K562 (cell line): ENCODE results near the gene AQP11. TPM values are rescaled to one million over a fixed set of nuclear protein-coding genes. Genes with fewer than 3 reads are reported as not detected.

Experiments used
- BCL6 ChIP-seq: fragments of 250-450 bp; sonication (Bioruptor Pico); IDR thresholded peaks from 2 replicates; pipeline ENCODE4 v1.4.0; 2020
- CCAR2 ChIP-seq: fragments of 200-400 bp; formaldehyde crosslinking; IDR thresholded peaks from 2 replicates; pipeline ENCODE4 v1.6.1; 2017; ENCODE audit warnings: mild to moderate bottlenecking, low read depth, low read length
- CCNT2 ChIP-seq: IDR thresholded peaks from 2 replicates; pipeline ENCODE4 v1.6.1; 2011; ENCODE audit warnings: borderline replicate concordance, low read depth, mild to moderate bottlenecking, moderate library complexity, mixed read lengths, low read length; ENCODE audit not compliant: insufficient read length; ENCODE audit errors: extremely low read depth
- DMBX1 ChIP-seq: fragments of 250-450 bp; sonication (Bioruptor Pico); IDR thresholded peaks from 2 replicates; pipeline ENCODE4 v1.8.0; 2022; ENCODE audit warnings: inconsistent platforms, mild to moderate bottlenecking, moderate library complexity, borderline replicate concordance
- FOXA3 ChIP-seq, 2 experiments: fragments of 450-650 bp in 1 of 2; sonication (generic) in 1 of 2; formaldehyde crosslinking; IDR thresholded peaks in 1 of 2; conservative IDR thresholded peaks in 1 of 2; 2 replicates each; pipeline versions ENCODE4 v1.4.0 to v1.8.0; 2020 to 2022; ENCODE audit warnings: mild to moderate bottlenecking in 2 of 2, missing genetic modification reagents in 1 of 2
- GTF2E2 ChIP-seq: fragments of 200-800 bp; sonication (Bioruptor generic); IDR thresholded peaks from 2 replicates; pipeline ENCODE4 v1.6.1; 2016; ENCODE audit warnings: missing genetic modification characterization, missing compliant biosample characterization
- KDM5B ChIP-seq: fragments of 200-600 bp; sonication (generic); IDR thresholded peaks from 2 replicates; pipeline ENCODE4 v1.6.1; 2012; ENCODE audit warnings: low read depth, mild to moderate bottlenecking, moderate library complexity, low read length, control low read depth, inconsistent platforms; ENCODE audit not compliant: insufficient replicate concordance
- MCM7 ChIP-seq, 2 experiments: fragments of 450-650 bp; IDR thresholded peaks; 2 replicates each; pipeline ENCODE4 v1.6.1; 2016 to 2018
- MYC ChIP-seq, 2 experiments: fragments of 250-450 bp in 1 of 2; sonication (Bioruptor Pico) in 1 of 2; IDR thresholded peaks; 2 replicates each; pipeline versions ENCODE4 v1.5.1 to v1.6.1; 2012 to 2021; ENCODE audit warnings: low read depth in 2 of 2, borderline replicate concordance in 1 of 2, improper control_type of control experiment in 1 of 2, low read length in 1 of 2, mild to moderate bottlenecking in 1 of 2, moderate library complexity in 1 of 2
- NR2C1 ChIP-seq, 2 experiments: fragments of 450-650 bp; IDR thresholded peaks; 2 replicates each; pipeline ENCODE4 v1.6.1; 2017; ENCODE audit warnings: mild to moderate bottlenecking in 2 of 2, antibody characterized with exemption in 1 of 2, inconsistent platforms in 1 of 2, missing compliant biosample characterization in 1 of 2, missing genetic modification characterization in 1 of 2
- NUFIP1 ChIP-seq: fragments of 450-650 bp; IDR thresholded peaks from 2 replicates; pipeline ENCODE4 v1.6.1; 2018; ENCODE audit not compliant: partially characterized antibody
- RBM34 ChIP-seq: fragments of 200-400 bp; formaldehyde crosslinking; IDR thresholded peaks from 2 replicates; pipeline ENCODE4 v1.6.1; 2018; ENCODE audit warnings: low read length, borderline replicate concordance; ENCODE audit not compliant: insufficient read depth
- SIN3A ChIP-seq, 2 experiments: fragments of 150-350 bp in 1 of 2; IDR thresholded peaks; 2 replicates each; pipeline ENCODE4 v1.6.1; 2011 to 2016; ENCODE audit warnings: borderline replicate concordance in 2 of 2, low read depth in 2 of 2, low read length in 2 of 2, mild to moderate bottlenecking in 2 of 2, moderate library complexity in 2 of 2; ENCODE audit not compliant: control insufficient read depth in 1 of 2
- TFAP4 ChIP-seq: sonication (generic); formaldehyde crosslinking; IDR thresholded peaks from 2 replicates; pipeline ENCODE4 v1.8.0; 2022; ENCODE audit warnings: missing genetic modification reagents, mild to moderate bottlenecking, moderate library complexity, borderline replicate concordance
- ZBTB7A ChIP-seq: IDR thresholded peaks from 2 replicates; pipeline ENCODE4 v1.6.1; 2011; ENCODE audit warnings: low read depth, mild to moderate bottlenecking, low read length, moderate library complexity, borderline replicate concordance; ENCODE audit not compliant: control insufficient read depth
- ZBTB8A ChIP-seq: fragments of 450-650 bp; IDR thresholded peaks from 2 replicates; pipeline ENCODE4 v1.6.1; 2018; ENCODE audit warnings: mild to moderate bottlenecking, moderate library complexity; ENCODE audit not compliant: partially characterized antibody
- ZNF24 ChIP-seq: fragments of 450-650 bp; IDR thresholded peaks from 2 replicates; pipeline ENCODE4 v1.6.1; 2016
- ZNF445 ChIP-seq: fragments of 250-450 bp; sonication (Bioruptor Pico); IDR thresholded peaks from 2 replicates; pipeline ENCODE4 v1.4.0; 2020; ENCODE audit warnings: low read depth, mild to moderate bottlenecking, moderate library complexity
- polyA plus RNA-seq, 8 experiments: library from polyadenylated mRNA; depleted of rRNA in 4 of 8; stranded (reverse) in 5 of 8; unstranded in 3 of 8; fragments of >200 nt; fragmentation: Nextera tagmentation in 2 of 8; fragmentation: Illumina TruSeq in 1 of 8; extraction: Ambion mirVana in 2 of 8; extraction: Trizol in 1 of 8; gene quantifications; 2 replicates each; pipeline versions ENCODE4 v1.2.1 to v1.2.3, GENCODE V29; 2011 to 2014; ENCODE audit warnings: inconsistent platforms in 1 of 8, missing spikeins in 1 of 8
- total RNA-seq, 7 experiments: library from RNA; depleted of rRNA in 6 of 7; stranded (reverse); fragments of >200 nt in 6 of 7; fragmentation: Illumina TruSeq in 2 of 7; extraction: Trizol in 2 of 7; gene quantifications; 2 replicates each; pipeline versions ENCODE4 v1.2.1 to v1.2.3, GENCODE V29; 2011 to 2021; ENCODE audit warnings: low replicate concordance in 1 of 7
- TF ChIP-seq, protein P1 (sequence below): sonication (generic); formaldehyde crosslinking; IDR thresholded peaks from 2 replicates; pipeline ENCODE4 v1.8.1; 2023; ENCODE audit warnings: mild to moderate bottlenecking, missing genetic modification reagents, moderate library complexity
- TF ChIP-seq, protein P2 (sequence below): fragments of 250-450 bp; sonication (Bioruptor Pico); IDR thresholded peaks from 2 replicates; pipeline ENCODE4 v1.4.0; 2020; ENCODE audit warnings: mild to moderate bottlenecking, moderate library complexity, borderline replicate concordance

AQP11 gene
- total and polyA plus RNA-seq, 9 of the 15 experiments (the other 6 are each of a cell fraction or from before 2014, with no cell fraction given): 0.09 to 1.0 (median 0.36) TPM

- TF ChIP-seq MYC (IDR thresholded peaks at IDR 0.05; ENCODE audit: low read depth, low read length): peak; percentile 96
- TF ChIP-seq MYC (CRISPR knock-in tag; IDR thresholded peaks at IDR 0.05; ENCODE audit: borderline replicate concordance, low read depth): peak; percentile 73; the same call in 1 of the 2 replicates
- TF ChIP-seq BCL6 (CRISPR knock-in tag): no peak
- peak; percentile 27 for TF ChIP-seq CCNT2
- TF ChIP-seq, protein P1, sequence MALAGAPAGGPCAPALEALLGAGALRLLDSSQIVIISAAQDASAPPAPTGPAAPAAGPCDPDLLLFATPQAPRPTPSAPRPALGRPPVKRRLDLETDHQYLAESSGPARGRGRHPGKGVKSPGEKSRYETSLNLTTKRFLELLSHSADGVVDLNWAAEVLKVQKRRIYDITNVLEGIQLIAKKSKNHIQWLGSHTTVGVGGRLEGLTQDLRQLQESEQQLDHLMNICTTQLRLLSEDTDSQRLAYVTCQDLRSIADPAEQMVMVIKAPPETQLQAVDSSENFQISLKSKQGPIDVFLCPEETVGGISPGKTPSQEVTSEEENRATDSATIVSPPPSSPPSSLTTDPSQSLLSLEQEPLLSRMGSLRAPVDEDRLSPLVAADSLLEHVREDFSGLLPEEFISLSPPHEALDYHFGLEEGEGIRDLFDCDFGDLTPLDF: peak; percentile 40; the same call in 1 of the 2 replicates
- TF ChIP-seq ZBTB8A: no peak
- no peak for TF ChIP-seq MCM7 (IDR thresholded peaks at IDR 0.05)
- peak; percentile 89 to 90; a peak in 3 of 4 replicates for TF ChIP-seq SIN3A (IDR thresholded peaks at IDR 0.05; ENCODE audit: borderline replicate concordance in 2 of 2, control insufficient read depth in 1 of 2, low read depth in 2 of 2, low read length in 2 of 2)
- TF ChIP-seq GTF2E2 (tag): peak; percentile 88
- no peak for TF ChIP-seq NUFIP1
- peak; percentile 80 for TF ChIP-seq KDM5B
- peak; percentile 99 for TF ChIP-seq NR2C1 (IDR thresholded peaks at IDR 0.05)
- TF ChIP-seq NR2C1 (tag; IDR thresholded peaks at IDR 0.05): peak; percentile 100
- TF ChIP-seq CCAR2: no peak
- no peak for TF ChIP-seq RBM34
- TF ChIP-seq FOXA3 (CRISPR knock-in tag; conservative IDR thresholded peaks at IDR 0.05 in 1 of 2, IDR thresholded peaks at IDR 0.05 in 1 of 2): peak in 1 of 2 experiments; percentile 18; a peak in 1 of 4 replicates
- TF ChIP-seq DMBX1 (CRISPR knock-in tag): no peak
- TF ChIP-seq, protein P2, sequence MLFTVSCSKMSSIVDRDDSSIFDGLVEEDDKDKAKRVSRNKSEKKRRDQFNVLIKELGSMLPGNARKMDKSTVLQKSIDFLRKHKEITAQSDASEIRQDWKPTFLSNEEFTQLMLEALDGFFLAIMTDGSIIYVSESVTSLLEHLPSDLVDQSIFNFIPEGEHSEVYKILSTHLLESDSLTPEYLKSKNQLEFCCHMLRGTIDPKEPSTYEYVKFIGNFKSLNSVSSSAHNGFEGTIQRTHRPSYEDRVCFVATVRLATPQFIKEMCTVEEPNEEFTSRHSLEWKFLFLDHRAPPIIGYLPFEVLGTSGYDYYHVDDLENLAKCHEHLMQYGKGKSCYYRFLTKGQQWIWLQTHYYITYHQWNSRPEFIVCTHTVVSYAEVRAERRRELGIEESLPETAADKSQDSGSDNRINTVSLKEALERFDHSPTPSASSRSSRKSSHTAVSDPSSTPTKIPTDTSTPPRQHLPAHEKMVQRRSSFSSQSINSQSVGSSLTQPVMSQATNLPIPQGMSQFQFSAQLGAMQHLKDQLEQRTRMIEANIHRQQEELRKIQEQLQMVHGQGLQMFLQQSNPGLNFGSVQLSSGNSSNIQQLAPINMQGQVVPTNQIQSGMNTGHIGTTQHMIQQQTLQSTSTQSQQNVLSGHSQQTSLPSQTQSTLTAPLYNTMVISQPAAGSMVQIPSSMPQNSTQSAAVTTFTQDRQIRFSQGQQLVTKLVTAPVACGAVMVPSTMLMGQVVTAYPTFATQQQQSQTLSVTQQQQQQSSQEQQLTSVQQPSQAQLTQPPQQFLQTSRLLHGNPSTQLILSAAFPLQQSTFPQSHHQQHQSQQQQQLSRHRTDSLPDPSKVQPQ (CRISPR knock-in tag): no peak
- peak; percentile 71; the same call in 1 of the 2 replicates for TF ChIP-seq ZBTB7A
- TF ChIP-seq TFAP4 (CRISPR knock-in tag): peak; percentile 66; the same call in 1 of the 2 replicates
- TF ChIP-seq ZNF445 (CRISPR knock-in tag): no peak
- no peak for TF ChIP-seq ZNF24
Observed at GRCh38 chr11:77637345-77638165, 47.8 kb downstream of the AQP11 start, which contains the start of gene CLNS1A (continued).
